B cell (primary cell): Measurements from ENCODE around the gene NAPSA. TPM values are rescaled to one million over a fixed set of nuclear protein-coding genes. Genes with fewer than 3 reads are reported as not detected.

Source experiments
- ATAC-seq: fragments of 200-7000 bp; cut with Tn5 transposase; one replicate; pipeline ENCODE4 v1.10.0; 2021; ENCODE audit warnings: low read depth, mild to moderate bottlenecking, moderate number of reproducible peaks, moderate library complexity
- CTCF ChIA-PET: fragments of 350-600 bp; sonication (Branson Sonifier 250); formaldehyde crosslinking; loops from one replicate; lab custom pipeline; 2021; ENCODE audit warnings: antibody characterized with exemption, inconsistent platforms; lab: Charles Lee
- POLR2A ChIA-PET: fragments of 350-600 bp; sonication (Branson Sonifier 250); formaldehyde crosslinking; loops from one replicate; lab custom pipeline; 2021; ENCODE audit warnings: antibody characterized with exemption; lab: Charles Lee
- DNase-seq: peaks from one replicate; pipeline ENCODE4 v3.0.0; 2013
- H2AFZ ChIP-seq: 2 replicates; pipeline ENCODE4 v1.6.1; 2012; ENCODE audit warnings: mild to moderate bottlenecking, low read depth, low read length; ENCODE audit not compliant: insufficient read depth, poor library complexity, severe bottlenecking
- H3K27ac ChIP-seq, 2 donors: 1 replicate in 1 of 2; 2 replicates in 1 of 2; pipeline ENCODE4 v1.5.1; 2012 to 2013; ENCODE audit warnings: low read length in 2 of 2, mild to moderate bottlenecking in 2 of 2, moderate library complexity in 1 of 2
- H3K27me3 ChIP-seq, 4 experiments: fragments of 200-600 bp in 1 of 4; sonication (generic) in 1 of 4; replicated peaks in 1 of 4; 1 replicate in 2 of 4; 2 replicates in 2 of 4; pipeline versions ENCODE4 v1.6.1 to v1.7.0; 2013 to 2016; ENCODE audit warnings: low read length in 3 of 4, mild to moderate bottlenecking in 2 of 4, mixed read lengths in 1 of 4, moderate library complexity in 1 of 4; ENCODE audit not compliant: insufficient read depth in 4 of 4, control insufficient read depth in 3 of 4; ENCODE audit errors: control extremely low read depth in 1 of 4
- H3K36me3 ChIP-seq, 2 experiments: replicated peaks in 1 of 2; 1 replicate in 1 of 2; 2 replicates in 1 of 2; pipeline versions ENCODE4 v1.6.1 to v1.7.1; 2013; ENCODE audit warnings: low read length in 1 of 2; ENCODE audit not compliant: insufficient read depth in 2 of 2, control insufficient read depth in 1 of 2; ENCODE audit errors: control extremely low read depth in 1 of 2, extremely low read depth in 1 of 2
- H3K4me1 ChIP-seq, 2 donors: fragments of 200-600 bp in 1 of 2; sonication (generic) in 1 of 2; 1 replicate in 1 of 2; 2 replicates in 1 of 2; pipeline versions ENCODE4 v1.5.1 to v1.6.1; 2013 to 2017; ENCODE audit warnings: low read length in 2 of 2; ENCODE audit not compliant: control insufficient read depth in 2 of 2, insufficient read depth in 2 of 2
- H3K4me2 ChIP-seq: replicated peaks from 2 replicates; pipeline ENCODE3; 2012; ENCODE audit warnings: mild to moderate bottlenecking, low read depth, low read length; ENCODE audit not compliant: poor library complexity, severe bottlenecking
- H3K4me3 ChIP-seq, 5 experiments: fragments of 200-600 bp in 1 of 5; sonication (generic) in 1 of 5; 1 replicate in 3 of 5; 2 replicates in 2 of 5; pipeline versions ENCODE4 v1.5.1 to v1.7.0; 2011 to 2016; ENCODE audit warnings: low read length in 4 of 5, mild to moderate bottlenecking in 4 of 5, low read depth in 2 of 5, control low read depth in 1 of 5, moderate library complexity in 1 of 5; ENCODE audit not compliant: insufficient read depth in 1 of 5; ENCODE audit errors: control extremely low read depth in 1 of 5, extremely low read depth in 1 of 5
- H3K79me2 ChIP-seq: fragments of 200-600 bp; sonication (generic); one replicate; pipeline ENCODE4 v1.6.0; 2016; ENCODE audit warnings: low read length; ENCODE audit not compliant: control insufficient read depth, insufficient read depth
- H3K9ac ChIP-seq: fragments of 200-600 bp; sonication (generic); 2 replicates; pipeline ENCODE4 v1.6.1; 2017; ENCODE audit warnings: mild to moderate bottlenecking, low read length, moderate library complexity
- H3K9me3 ChIP-seq, 3 donors: one replicate each; pipeline versions ENCODE4 v1.6.1 to v1.7.1; 2013; ENCODE audit warnings: low read length in 2 of 3; ENCODE audit not compliant: control insufficient read depth in 2 of 3, insufficient read depth in 1 of 3; ENCODE audit errors: control extremely low read depth in 1 of 3
- H4K20me1 ChIP-seq: 2 replicates; pipeline ENCODE4 v1.6.0; 2012; ENCODE audit warnings: mild to moderate bottlenecking, low read length; ENCODE audit not compliant: insufficient read depth, control insufficient read depth, poor library complexity, severe bottlenecking
- H3K27ac Mint-ChIP-seq: one replicate; pipeline ENCODE4 v1.8.0; 2021; ENCODE audit warnings: mixed read lengths
- H3K27me3 Mint-ChIP-seq: one replicate; pipeline ENCODE4 v1.8.0; 2021; ENCODE audit warnings: mixed read lengths
- H3K4me1 Mint-ChIP-seq: one replicate; pipeline ENCODE4 v1.8.0; 2021; ENCODE audit warnings: mixed read lengths
- H3K4me3 Mint-ChIP-seq: one replicate; pipeline ENCODE4 v1.8.0; 2021; ENCODE audit warnings: mixed read lengths
- H3K9me3 Mint-ChIP-seq: one replicate; pipeline ENCODE4 v1.8.0; 2022; ENCODE audit warnings: mixed read lengths; ENCODE audit not compliant: insufficient read depth
- CTCF ChIP-seq: fragments of 200-600 bp; IDR thresholded peaks from one replicate; pipeline ENCODE4 v1.8.0; 2022; ENCODE audit warnings: antibody characterized with exemption, mild to moderate bottlenecking
- EZH2 ChIP-seq: IDR thresholded peaks from 2 replicates; pipeline ENCODE4 v1.6.1; 2012; ENCODE audit warnings: borderline replicate concordance, low read depth, mild to moderate bottlenecking, moderate library complexity, low read length; ENCODE audit not compliant: insufficient read depth, poor library complexity, severe bottlenecking
- WGBS: methylation state at CpG from one replicate; pipeline ENCODE4 v1.1.5; 2013; ENCODE audit warnings: missing lambda C conversion rate; ENCODE audit not compliant: insufficient coverage; 5-methylcytosine and 5-hydroxymethylcytosine counted together
- intact Hi-C: fragments of 100-400 bp; cut with micrococcal nuclease; formaldehyde crosslinking; loops from one replicate; pipeline ENCODE4 v1.10.0; 2022
- polyA plus RNA-seq: library from polyadenylated mRNA; depleted of rRNA; stranded (reverse); fragments of >200 nt; gene quantifications from 2 replicates; pipeline ENCODE4 v1.2.3, GENCODE V29; 2012
- total RNA-seq, 2 donors: library from RNA; stranded (reverse); fragments of 120-200 nt in 1 of 2; gene quantifications; 1 replicate in 1 of 2; 2 replicates in 1 of 2; pipeline versions ENCODE4 v1.2.3 to v1.2.4, GENCODE V29; 2013 to 2022

NAPSA gene
- total and polyA plus RNA-seq, 2 donors (not counting 1 experiment from before 2014, with no cell fraction given) = 4.0 to 4.7 TPM

GRCh38 chr19:50401605-50402450, 36.4 kb upstream of the NAPSA start:
- H3K4me1 Mint-ChIP-seq = no peaks in the 10 kb centered on the region
- CTCF ChIA-PET = no interaction called here
- no peaks in the 10 kb centered on the region for H3K27me3 ChIP-seq
- peaks cover 0 to 19% of the 10 kb centered on the region in 2 experiments for H3K36me3 ChIP-seq
- no peak overlapping the region for H3K4me3 ChIP-seq
- no peaks in the 10 kb centered on the region for H3K9me3 Mint-ChIP-seq
- no peak overlapping the region for H3K4me2 ChIP-seq
- no peak overlapping the region for H3K27ac Mint-ChIP-seq
- POLR2A ChIA-PET = no interaction called here
- H3K9me3 ChIP-seq = no peaks in the 10 kb centered on the region
- H3K4me1 ChIP-seq = no peaks in the 10 kb centered on the region
- intact Hi-C loops = no loop called here
- no peak for DNase-seq
- ATAC-seq = no peak
- no peaks in the 10 kb centered on the region for H3K27me3 Mint-ChIP-seq
- TF ChIP-seq CTCF (no peak), EZH2 (no peak)
- H3K79me2 ChIP-seq = peaks cover 25% of the 10 kb centered on the region
- H3K4me3 Mint-ChIP-seq = no peak overlapping the region
- H3K27ac ChIP-seq = no peak overlapping the region
- 94% methylated on average over 48 of the region's 48 CpGs for WGBS
- H4K20me1 ChIP-seq = no peaks in the 10 kb centered on the region
- no peak overlapping the region for H2AFZ ChIP-seq
- no peak overlapping the region for H3K9ac ChIP-seq

- H3K27me3 ChIP-seq = no peaks in the 10 kb centered on the region
- TF ChIP-seq CTCF (no peak), EZH2 (no peak)
- H3K4me3 ChIP-seq = no peak overlapping the region
- no peaks in the 10 kb centered on the region for H3K9me3 Mint-ChIP-seq
- peaks cover 32% of the 10 kb centered on the region for H3K79me2 ChIP-seq
- H4K20me1 ChIP-seq = no peaks in the 10 kb centered on the region
- ChIA-PET POLR2A (no interaction called here), CTCF (no interaction called here)
- H3K4me1 ChIP-seq = no peaks in the 10 kb centered on the region
- no peaks in the 10 kb centered on the region for H3K9me3 ChIP-seq
- no peak overlapping the region for H3K9ac ChIP-seq
- H2AFZ ChIP-seq = no peak overlapping the region
- H3K4me1 Mint-ChIP-seq = no peaks in the 10 kb centered on the region
- peaks cover 0 to 19% of the 10 kb centered on the region in 2 experiments for H3K36me3 ChIP-seq
- no peak overlapping the region for H3K4me2 ChIP-seq
- intact Hi-C loops = no loop called here
- no peaks in the 10 kb centered on the region for H3K27me3 Mint-ChIP-seq
- no peak overlapping the region for H3K27ac Mint-ChIP-seq
- ATAC-seq (no peak), DNase-seq (no peak)
- no peak overlapping the region for H3K4me3 Mint-ChIP-seq
- 93% methylated on average over 6 of the region's 10 CpGs for WGBS
- H3K27ac ChIP-seq = no peak overlapping the region
Observed at GRCh38 chr19:50399368-50399745, 33.9 kb upstream of the NAPSA start.
